ENCODE measurements around the gene NAALADL2.

The NAALADL2 gene

DNA sequence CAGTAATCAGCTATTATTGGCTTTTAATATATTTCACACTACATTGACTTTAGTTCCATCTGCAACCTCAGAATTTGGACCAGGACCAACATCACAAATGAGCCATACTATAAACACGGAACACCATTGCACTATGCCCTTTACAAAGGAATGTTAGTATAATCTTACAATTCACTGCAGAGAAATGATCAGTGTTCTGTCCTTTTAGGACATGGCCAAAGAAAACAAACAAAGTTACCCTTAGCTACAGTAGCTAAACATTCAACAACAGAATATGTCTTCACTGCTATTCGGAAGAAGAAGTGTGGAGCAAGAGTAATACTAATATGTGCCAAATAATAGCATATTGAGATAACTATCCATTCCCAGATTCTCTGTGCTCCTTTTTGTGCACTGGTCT lies 90.4 kb downstream of the NAALADL2 start:
- H3K4me3 ChIP-seq (replicated peaks; ENCODE audit: low read depth, low read length), result no peak overlapping the region
- DNase-seq (ENCODE audit: low read depth), result peak; percentile 96
- TF ChIP-seq, protein P1, sequence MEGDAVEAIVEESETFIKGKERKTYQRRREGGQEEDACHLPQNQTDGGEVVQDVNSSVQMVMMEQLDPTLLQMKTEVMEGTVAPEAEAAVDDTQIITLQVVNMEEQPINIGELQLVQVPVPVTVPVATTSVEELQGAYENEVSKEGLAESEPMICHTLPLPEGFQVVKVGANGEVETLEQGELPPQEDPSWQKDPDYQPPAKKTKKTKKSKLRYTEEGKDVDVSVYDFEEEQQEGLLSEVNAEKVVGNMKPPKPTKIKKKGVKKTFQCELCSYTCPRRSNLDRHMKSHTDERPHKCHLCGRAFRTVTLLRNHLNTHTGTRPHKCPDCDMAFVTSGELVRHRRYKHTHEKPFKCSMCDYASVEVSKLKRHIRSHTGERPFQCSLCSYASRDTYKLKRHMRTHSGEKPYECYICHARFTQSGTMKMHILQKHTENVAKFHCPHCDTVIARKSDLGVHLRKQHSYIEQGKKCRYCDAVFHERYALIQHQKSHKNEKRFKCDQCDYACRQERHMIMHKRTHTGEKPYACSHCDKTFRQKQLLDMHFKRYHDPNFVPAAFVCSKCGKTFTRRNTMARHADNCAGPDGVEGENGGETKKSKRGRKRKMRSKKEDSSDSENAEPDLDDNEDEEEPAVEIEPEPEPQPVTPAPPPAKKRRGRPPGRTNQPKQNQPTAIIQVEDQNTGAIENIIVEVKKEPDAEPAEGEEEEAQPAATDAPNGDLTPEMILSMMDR (IDR thresholded peaks at IDR 0.05; ENCODE audit: low read length, missing control alignments), result no peak

- no peak overlapping the region for H3K4me3 ChIP-seq (replicated peaks; ENCODE audit: low read depth, low read length)
- TF ChIP-seq, protein P1 (IDR thresholded peaks at IDR 0.05; ENCODE audit: low read length, missing control alignments), result no peak
- peak; percentile 86 for DNase-seq (ENCODE audit: low read depth)
Observed at GRCh38 chr3:174951034-174951433, 91.9 kb downstream of the NAALADL2 start.

GRCh38 chr3:174951498-174952005 lies 92.4 kb downstream of the NAALADL2 start:
- no peak for DNase-seq (ENCODE audit: low read depth)
- no peak overlapping the region for H3K4me3 ChIP-seq (replicated peaks; ENCODE audit: low read depth, low read length)
- TF ChIP-seq, protein P1 (IDR thresholded peaks at IDR 0.05; ENCODE audit: low read length, missing control alignments), result no peak

- no peak for DNase-seq (ENCODE audit: low read depth)
- TF ChIP-seq, protein P1 (IDR thresholded peaks at IDR 0.05; ENCODE audit: low read length, missing control alignments), result no peak
- no peak overlapping the region for H3K4me3 ChIP-seq (replicated peaks; ENCODE audit: low read depth, low read length)
Observed at GRCh38 chr3:174953068-174953467, 93.9 kb downstream of the NAALADL2 start.

- no peak overlapping the region for H3K4me3 ChIP-seq (replicated peaks; ENCODE audit: low read depth, low read length)
- DNase-seq (ENCODE audit: low read depth), result peak; percentile 48
- TF ChIP-seq, protein P1 (IDR thresholded peaks at IDR 0.05; ENCODE audit: low read length, missing control alignments), result no peak
Observed at GRCh38 chr3:174955513-174956016, 96.4 kb downstream of the NAALADL2 start.

- TF ChIP-seq, protein P1 (IDR thresholded peaks at IDR 0.05; ENCODE audit: low read length, missing control alignments), result no peak
- H3K4me3 ChIP-seq (replicated peaks; ENCODE audit: low read depth, low read length), result no peak overlapping the region
- DNase-seq (ENCODE audit: low read depth), result peak; percentile 17
Observed at GRCh38 chr3:174957081-174957480, 97.9 kb downstream of the NAALADL2 start.

DNA sequence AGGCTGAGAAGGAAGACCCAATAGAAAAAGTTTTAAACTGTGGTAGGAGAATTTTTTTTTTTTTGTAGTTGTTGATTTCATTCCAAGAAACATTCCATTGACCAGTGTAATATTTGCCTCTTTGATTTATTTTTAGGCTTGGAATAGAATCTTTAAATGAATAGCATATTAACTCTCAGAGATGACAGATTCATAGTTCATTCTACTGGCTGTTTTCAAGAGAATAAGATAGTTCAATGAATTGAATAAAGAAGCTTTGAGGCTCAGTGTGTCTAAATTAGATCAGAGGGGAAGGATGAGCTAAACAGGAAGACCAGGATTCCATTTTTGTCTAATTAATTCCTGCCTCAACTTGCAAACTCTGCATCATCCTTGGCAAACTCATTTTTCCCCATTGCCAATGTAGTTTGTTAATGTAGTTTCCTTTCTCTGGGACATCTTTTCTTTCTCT lies 98.4 kb downstream of the NAALADL2 start:
- TF ChIP-seq, protein P1 (IDR thresholded peaks at IDR 0.05; ENCODE audit: low read length, missing control alignments), result no peak
- no peak overlapping the region for H3K4me3 ChIP-seq (replicated peaks; ENCODE audit: low read depth, low read length)
- peak; percentile 22 for DNase-seq (ENCODE audit: low read depth)
